SK-N-SH (cell line): ENCODE data around the gene PRKCH. TPM values are rescaled to one million over a fixed set of nuclear protein-coding genes. Genes with fewer than 3 reads are reported as not detected.

ENCODE experiments used
- CTCF ChIA-PET: fragments of 300-600, 350-600 bp; formaldehyde crosslinking; extraction: SDS; loops from one replicate; lab custom pipeline; 2021; lab: Yijun Ruan, JAX
- POLR2A ChIA-PET: fragments of 350-600 bp; sonication (Branson Sonifier 250); formaldehyde crosslinking; extraction: SDS; loops from one replicate; lab custom pipeline; 2020; ENCODE audit warnings: antibody characterized with exemption, inconsistent platforms; lab: Yijun Ruan, JAX
- DNase-seq: peaks from one replicate; pipeline ENCODE4 v3.0.0; 2012
- H2AFZ ChIP-seq: fragments of 200-600 bp; sonication (generic); 2 replicates; pipeline ENCODE4 v1.8.1; 2016; ENCODE audit warnings: antibody characterized with exemption, mild to moderate bottlenecking, low read depth
- H3F3A ChIP-seq: fragments of 200-600 bp; sonication (generic); replicated peaks from 2 replicates; pipeline ENCODE3; 2016; ENCODE audit warnings: antibody characterized with exemption, mild to moderate bottlenecking; ENCODE audit not compliant: insufficient read depth
- H3K27ac ChIP-seq, 2 experiments: fragments of 200-500 bp in 1 of 2; fragments of 200-600 bp in 1 of 2; sonication (Bioruptor generic) in 1 of 2; sonication (generic), shearing (Covaris generic) in 1 of 2; 2 replicates each; pipeline versions ENCODE4 v1.5.1 to v1.6.1; 2014 to 2016; ENCODE audit warnings: low read depth in 2 of 2, inconsistent platforms in 1 of 2, low read length in 1 of 2, mild to moderate bottlenecking in 1 of 2, mixed read lengths in 1 of 2
- H3K27me3 ChIP-seq: fragments of 200-600 bp; sonication (generic), shearing (Covaris generic); 2 replicates; pipeline ENCODE4 v1.6.1; 2016; ENCODE audit warnings: mixed run types; ENCODE audit not compliant: insufficient read depth
- H3K36me3 ChIP-seq, 2 experiments: fragments of 200-500 bp in 1 of 2; fragments of 200-600 bp in 1 of 2; sonication (Bioruptor generic) in 1 of 2; sonication (generic) in 1 of 2; replicated peaks in 1 of 2; 2 replicates each; pipeline versions ENCODE3 to v1.5.1; 2014 to 2016; ENCODE audit warnings: low read length in 1 of 2, mild to moderate bottlenecking in 1 of 2; ENCODE audit not compliant: insufficient read depth in 2 of 2, control insufficient read depth in 1 of 2
- H3K4me1 ChIP-seq, 2 experiments: fragments of 200-500 bp in 1 of 2; fragments of 200-600 bp in 1 of 2; sonication (Bioruptor generic) in 1 of 2; sonication (generic), shearing (Covaris generic) in 1 of 2; 2 replicates each; pipeline versions ENCODE4 v1.5.1 to v1.6.1; 2014 to 2016; ENCODE audit warnings: low read depth in 1 of 2, low read length in 1 of 2, mixed run types in 1 of 2; ENCODE audit not compliant: insufficient read depth in 2 of 2, control insufficient read depth in 1 of 2
- H3K4me2 ChIP-seq: fragments of 200-600 bp; sonication (generic), shearing (Covaris generic); 2 replicates; pipeline ENCODE4 v1.6.1; 2017; ENCODE audit warnings: mixed run types
- H3K4me3 ChIP-seq, 2 experiments: fragments of 200-500 bp in 1 of 2; fragments of 200-600 bp in 1 of 2; sonication (Bioruptor generic) in 1 of 2; sonication (generic), shearing (Covaris generic) in 1 of 2; 2 replicates each; pipeline versions ENCODE4 v1.5.1 to v1.8.1; 2014 to 2016; ENCODE audit warnings: low read depth in 2 of 2, inconsistent platforms in 1 of 2, low read length in 1 of 2, mild to moderate bottlenecking in 1 of 2, mixed read lengths in 1 of 2, moderate library complexity in 1 of 2
- H3K79me2 ChIP-seq: fragments of 200-600 bp; sonication (generic); 2 replicates; pipeline ENCODE4 v1.8.1; 2017; ENCODE audit warnings: mild to moderate bottlenecking; ENCODE audit not compliant: insufficient read depth
- H3K9ac ChIP-seq: fragments of 200-600 bp; sonication (generic); 2 replicates; pipeline ENCODE4 v1.6.1; 2017; ENCODE audit warnings: mixed run types
- H3K9me2 ChIP-seq: fragments of 200-600 bp; sonication (generic); 2 replicates; pipeline ENCODE4 v1.6.1; 2017; ENCODE audit warnings: mixed run types
- H3K9me3 ChIP-seq: fragments of 200-600 bp; sonication (generic); 2 replicates; pipeline ENCODE4 v1.6.1; 2017; ENCODE audit warnings: mixed run types, mild to moderate bottlenecking, moderate library complexity
- H4K20me1 ChIP-seq: fragments of 200-600 bp; sonication (generic); 2 replicates; pipeline ENCODE4 v1.6.1; 2017; ENCODE audit warnings: mild to moderate bottlenecking, mixed run types; ENCODE audit not compliant: insufficient read depth
- CHD2 ChIP-seq: fragments of 150-350 bp; IDR thresholded peaks from 2 replicates; pipeline ENCODE4 v1.6.1; 2018; ENCODE audit warnings: low read length; ENCODE audit not compliant: partially characterized antibody
- CTCF ChIP-seq: fragments of 200-600 bp; sonication (generic); IDR thresholded peaks from 2 replicates; pipeline ENCODE4 v1.6.1; 2017; ENCODE audit warnings: antibody characterized with exemption, mild to moderate bottlenecking, moderate library complexity
- EP300 ChIP-seq, 2 experiments: IDR thresholded peaks; 2 replicates each; pipeline versions ENCODE4 v1.4.0 to v1.6.1; 2012; ENCODE audit warnings: borderline replicate concordance in 1 of 2, low read depth in 1 of 2, low read length in 1 of 2
- EZH2phosphoT487 ChIP-seq: fragments of 200-600 bp; sonication (generic); IDR thresholded peaks from 2 replicates; pipeline ENCODE4 v1.6.1; 2017; ENCODE audit warnings: low read depth, mixed run types, mild to moderate bottlenecking, antibody characterized with exemption, moderate library complexity, borderline replicate concordance
- GATA2 ChIP-seq: sonication (generic); formaldehyde crosslinking; IDR thresholded peaks from 2 replicates; pipeline ENCODE4 v1.5.0; 2020; ENCODE audit warnings: mild to moderate bottlenecking, missing genetic modification reagents
- IRF3 ChIP-seq: fragments of 150-350 bp; IDR thresholded peaks from 2 replicates; pipeline ENCODE4 v1.6.1; 2016; ENCODE audit warnings: mild to moderate bottlenecking, low read depth, low read length
- NFIC ChIP-seq: IDR thresholded peaks from 2 replicates; pipeline ENCODE4 v1.4.0; 2012; ENCODE audit warnings: borderline replicate concordance
- NRF1 ChIP-seq: IDR thresholded peaks from 2 replicates; pipeline ENCODE4 v1.6.1; 2012; ENCODE audit warnings: low read depth, mild to moderate bottlenecking, low read length
- RAD21 ChIP-seq: IDR thresholded peaks from 2 replicates; pipeline ENCODE4 v1.6.1; 2012; ENCODE audit warnings: mild to moderate bottlenecking, low read length
- RCOR1 ChIP-seq: fragments of 150-350 bp; IDR thresholded peaks from 2 replicates; pipeline ENCODE4 v1.6.1; 2017; ENCODE audit warnings: antibody characterized with exemption, low read length
- REST ChIP-seq: IDR thresholded peaks from 2 replicates; pipeline ENCODE4 v1.6.1; 2012; ENCODE audit warnings: mild to moderate bottlenecking, low read depth, low read length, moderate library complexity
- SIN3A ChIP-seq: IDR thresholded peaks from 2 replicates; pipeline ENCODE4 v1.6.1; 2012; ENCODE audit warnings: low read depth, mild to moderate bottlenecking, low read length, moderate library complexity, borderline replicate concordance
- SMC3 ChIP-seq: IDR thresholded peaks from 2 replicates; pipeline ENCODE4 v1.6.1; 2012; ENCODE audit warnings: low read depth, low read length, improper control_type of control experiment
- TEAD4 ChIP-seq: IDR thresholded peaks from 2 replicates; pipeline ENCODE4 v1.4.0; 2012; ENCODE audit warnings: mild to moderate bottlenecking, borderline replicate concordance; ENCODE audit not compliant: insufficient read depth
- WGBS: methylation state at CpG from one replicate; pipeline ENCODE4 v1.1.6; 2017; ENCODE audit warnings: low lambda C conversion rate; 5-methylcytosine and 5-hydroxymethylcytosine counted together
- polyA plus RNA-seq, 3 experiments: library from polyadenylated mRNA; depleted of rRNA; stranded (reverse); fragments of >200 nt; gene quantifications; 2 replicates each; pipeline ENCODE4 v1.2.3, GENCODE V29; 2012
- TF ChIP-seq, protein P1 (sequence below): fragments of 150-350 bp; IDR thresholded peaks from 2 replicates; pipeline ENCODE4 v1.6.1; 2017; ENCODE audit warnings: antibody characterized with exemption, low read length, low read depth, borderline replicate concordance
- TF ChIP-seq, protein P2 (sequence below): IDR thresholded peaks from 2 replicates; pipeline ENCODE4 v1.4.0; 2012; ENCODE audit warnings: low read depth, borderline replicate concordance

PRKCH gene
- polyA plus RNA-seq, 1 of the 3 experiments (the other 2 are of a cell fraction), result 4.2 TPM

DNA sequence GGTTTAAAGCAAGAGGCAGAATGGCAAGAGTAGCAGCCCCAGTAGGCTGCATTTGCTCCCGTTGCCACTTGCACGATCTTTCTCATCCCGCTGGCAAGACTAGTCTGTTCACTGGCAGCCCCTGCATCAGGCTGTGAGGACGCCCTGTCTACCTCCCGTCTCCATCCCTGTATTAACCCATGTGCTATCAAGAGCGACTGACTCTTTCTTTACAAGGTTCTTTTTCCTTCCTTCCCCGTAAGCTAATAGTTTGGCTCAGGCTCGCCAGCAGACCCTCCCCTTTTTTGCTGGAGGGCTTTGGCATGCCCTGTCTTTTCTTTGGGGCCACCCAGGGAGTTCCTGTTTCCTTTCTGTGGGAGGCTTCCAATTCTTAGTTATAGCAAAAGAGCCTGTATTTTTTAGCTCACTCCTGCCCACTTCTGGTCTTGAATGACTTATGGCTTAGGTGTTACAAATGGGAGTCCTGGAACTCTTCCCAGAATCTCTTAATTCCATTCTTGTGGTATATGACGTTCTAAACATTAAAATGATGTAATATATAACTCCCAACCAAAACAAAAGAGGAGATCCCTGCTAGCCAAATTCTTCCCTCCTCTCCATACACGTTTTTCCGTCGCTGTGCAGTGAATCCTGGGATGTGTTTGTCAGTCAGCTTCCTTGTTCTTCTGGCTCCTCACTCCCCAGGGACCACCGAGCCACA lies 149.0 kb downstream of the PRKCH start (continued):
- TF ChIP-seq RAD21 (peak; percentile 59), NRF1 (no peak)
- TF ChIP-seq, all 33 proteins: peak for 13

GRCh38 chr14:61470961-61471293 lies 149.5 kb downstream of the PRKCH start:
- no peaks in the 10 kb centered on the region for H3K36me3 ChIP-seq
- peaks cover 25% of the 10 kb centered on the region for H3F3A ChIP-seq
- H3K9me2 ChIP-seq, result no peaks in the 10 kb centered on the region
- H3K9me3 ChIP-seq, result no peaks in the 10 kb centered on the region
- no peaks in the 10 kb centered on the region for H4K20me1 ChIP-seq
- H3K9ac ChIP-seq, result peak overlapping the region; percentile 62
- H3K27me3 ChIP-seq, result no peaks in the 10 kb centered on the region
- POLR2A ChIA-PET, result interaction anchor here (0.9 to 3.8 kb wide), 11 partner anchors 8 to 292 kb away, joined by 3 to 30 read pairs (median 3); partner anchors contain the start of genes HIF1A and SNAPC1
- no peak overlapping the region for H2AFZ ChIP-seq
- peaks cover 18 to 71% of the 10 kb centered on the region in 2 experiments for H3K4me1 ChIP-seq
- TF ChIP-seq SMC3 (no peak), EZH2phosphoT487 (no peak), SIN3A (no peak), RCOR1 (no peak), REST (no peak), TEAD4 (no peak), NFIC (no peak), CTCF (no peak), IRF3 (no peak), GATA2 (CRISPR knock-in tag) (no peak), CHD2 (no peak), EP300 (IDR thresholded peaks at IDR 0.05; ENCODE audit: borderline replicate concordance in 1 of 2, low read depth in 1 of 2, low read length in 1 of 2) (no peak)
- TF ChIP-seq, protein P1, sequence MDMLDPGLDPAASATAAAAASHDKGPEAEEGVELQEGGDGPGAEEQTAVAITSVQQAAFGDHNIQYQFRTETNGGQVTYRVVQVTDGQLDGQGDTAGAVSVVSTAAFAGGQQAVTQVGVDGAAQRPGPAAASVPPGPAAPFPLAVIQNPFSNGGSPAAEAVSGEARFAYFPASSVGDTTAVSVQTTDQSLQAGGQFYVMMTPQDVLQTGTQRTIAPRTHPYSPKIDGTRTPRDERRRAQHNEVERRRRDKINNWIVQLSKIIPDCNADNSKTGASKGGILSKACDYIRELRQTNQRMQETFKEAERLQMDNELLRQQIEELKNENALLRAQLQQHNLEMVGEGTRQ, result no peak
- TF ChIP-seq, protein P2, sequence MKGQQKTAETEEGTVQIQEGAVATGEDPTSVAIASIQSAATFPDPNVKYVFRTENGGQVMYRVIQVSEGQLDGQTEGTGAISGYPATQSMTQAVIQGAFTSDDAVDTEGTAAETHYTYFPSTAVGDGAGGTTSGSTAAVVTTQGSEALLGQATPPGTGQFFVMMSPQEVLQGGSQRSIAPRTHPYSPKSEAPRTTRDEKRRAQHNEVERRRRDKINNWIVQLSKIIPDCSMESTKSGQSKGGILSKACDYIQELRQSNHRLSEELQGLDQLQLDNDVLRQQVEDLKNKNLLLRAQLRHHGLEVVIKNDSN, result no peak
- H3K27ac ChIP-seq, result peak overlapping the region; percentile 89 to 100
- WGBS, result 47% methylated on average over 3 of the region's 3 CpGs
- peak overlapping the region in 1 of 2 experiments; percentile 67; a peak in 3 of 4 replicates for H3K4me3 ChIP-seq
- CTCF ChIA-PET, result interaction anchor here (0.7 to 3.7 kb wide), 15 partner anchors 9 to 556 kb away, joined by 3 to 25 read pairs (median 5); partner anchors contain the start of gene SNAPC1
- H3K4me2 ChIP-seq, result peak overlapping the region; percentile 79
- no peak for DNase-seq
- H3K79me2 ChIP-seq, result no peaks in the 10 kb centered on the region
